Stimulated activated CD8-positive, alpha-beta memory T cell treated with anti-CD3 and anti-CD28 coated beads, Interleukin-4, amount 100 ng/mL, for 24 hours (primary cell): ENCODE measurements around the gene MKKS.
A peak's percentile ranks its signal among the peaks of the same experiment; 100 is the strongest.

Experiments used
- DNase-seq: peaks from one replicate; pipeline ENCODE4 v3.0.0-alpha.2; 2020; ENCODE audit warnings: low read depth

The MKKS gene

DNA sequence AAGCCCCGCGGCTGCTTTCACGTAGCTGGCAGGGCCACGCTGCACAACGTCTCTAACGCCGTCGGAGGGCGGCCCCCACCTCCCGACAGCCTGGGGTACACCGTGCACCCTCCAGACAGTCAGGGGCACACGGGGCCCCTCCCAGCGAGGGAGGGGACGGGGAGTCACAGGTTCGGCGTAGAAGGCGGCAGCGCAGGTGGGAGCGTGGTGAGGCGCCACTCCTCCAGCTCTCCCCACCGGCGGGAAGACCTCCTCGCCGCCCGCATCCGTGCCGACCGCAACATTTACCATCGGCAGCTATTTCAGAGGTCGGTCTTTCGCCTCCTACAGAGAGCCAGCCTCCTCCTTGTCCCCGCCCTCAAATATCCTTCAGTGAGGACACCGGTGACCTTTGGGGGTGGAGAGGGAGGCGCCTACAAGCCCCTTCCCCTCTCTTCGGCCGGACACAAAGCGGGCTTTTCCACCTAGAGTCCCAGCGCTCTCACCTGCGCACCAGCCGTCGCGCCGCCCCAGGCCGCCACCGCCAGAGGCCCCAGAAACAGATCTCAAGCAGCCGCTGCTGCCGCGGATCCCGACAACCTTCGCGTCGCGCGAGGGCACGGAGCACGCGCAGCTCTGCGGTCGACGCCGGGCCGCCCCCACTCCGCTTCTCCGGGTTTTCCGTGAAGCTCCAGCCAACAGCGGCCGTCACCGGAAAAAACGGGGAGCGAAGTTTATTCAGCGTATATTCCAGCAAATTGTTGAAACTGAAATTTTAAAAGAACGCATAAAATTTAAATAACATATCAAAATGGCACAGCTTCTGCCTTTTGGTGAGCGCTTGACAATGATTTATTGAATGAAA lies at the start of gene MKKS:
Gene MKKS (minus strand): TSS at position 600 of the 844 bp plus-strand sequence. CDS start 20,708 bp downstream, outside the sequence.
- DNase-seq: peak; percentile 80

DNA sequence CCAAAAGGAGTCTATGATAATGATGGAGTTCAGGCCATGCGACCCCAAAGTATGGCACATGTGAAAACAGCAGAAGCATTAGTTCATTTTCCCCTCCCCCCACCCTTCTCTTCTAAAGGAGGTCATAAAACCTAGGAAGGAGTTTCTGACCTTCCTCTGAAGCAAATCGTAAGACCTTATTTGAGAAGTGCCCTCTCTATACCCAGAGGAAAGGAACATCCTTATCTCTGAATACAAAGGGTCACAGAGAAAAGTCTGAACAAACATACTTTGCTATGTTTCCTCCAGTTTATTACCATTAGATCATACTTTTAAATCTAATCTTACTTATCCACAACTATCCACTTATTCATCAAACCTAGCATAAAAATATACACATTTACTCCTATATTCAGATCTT lies 49.7 kb upstream of the MKKS start:
- DNase-seq: no peak

- DNase-seq: no peak
Observed at GRCh38 chr20:10481676-10482075, 47.7 kb upstream of the MKKS start.

- no peak for DNase-seq
Observed at GRCh38 chr20:10478930-10479329, 44.9 kb upstream of the MKKS start.

- no peak for DNase-seq
Observed at GRCh38 chr20:10478205-10478604, 44.2 kb upstream of the MKKS start.

DNA sequence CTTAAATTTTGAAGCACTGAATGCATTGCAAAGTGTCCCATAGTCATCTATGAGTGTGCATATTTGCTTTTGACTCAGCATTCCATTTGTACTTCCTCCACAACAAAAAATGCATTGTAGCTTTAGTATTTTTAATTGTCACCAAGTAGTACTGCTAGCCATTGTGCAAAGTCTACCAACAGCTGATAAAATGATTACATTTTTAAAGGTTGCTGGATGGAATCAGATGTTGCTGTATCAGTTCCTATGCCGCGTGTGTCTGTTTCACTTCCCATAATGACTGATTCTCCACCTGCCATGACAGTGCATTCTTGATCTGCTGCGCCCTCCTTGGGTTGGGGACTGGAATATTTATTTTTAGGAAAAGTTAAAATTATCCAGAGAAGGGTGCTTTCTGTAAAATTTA lies 42.3 kb upstream of the MKKS start:
- no peak for DNase-seq

DNA sequence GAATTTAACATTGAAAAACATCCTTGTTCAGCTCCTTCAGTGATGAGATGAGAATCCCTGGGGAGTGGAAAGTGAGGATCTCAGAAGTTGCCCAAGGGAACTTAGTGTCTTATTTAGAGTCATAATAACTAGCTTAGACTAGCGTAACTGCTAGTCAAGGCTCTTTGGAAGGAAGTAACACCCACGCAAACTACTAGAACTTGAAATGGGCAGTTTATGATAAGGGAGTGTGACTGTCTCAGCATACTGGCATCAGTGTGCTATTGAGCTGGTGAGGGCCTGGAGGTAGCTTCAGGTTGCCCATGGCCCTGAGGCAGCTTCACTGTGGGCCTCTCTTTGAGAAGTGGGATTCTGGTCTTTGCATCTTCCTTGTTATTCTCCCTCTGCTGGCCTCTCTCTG lies 41.2 kb upstream of the MKKS start:
- no peak for DNase-seq

DNA sequence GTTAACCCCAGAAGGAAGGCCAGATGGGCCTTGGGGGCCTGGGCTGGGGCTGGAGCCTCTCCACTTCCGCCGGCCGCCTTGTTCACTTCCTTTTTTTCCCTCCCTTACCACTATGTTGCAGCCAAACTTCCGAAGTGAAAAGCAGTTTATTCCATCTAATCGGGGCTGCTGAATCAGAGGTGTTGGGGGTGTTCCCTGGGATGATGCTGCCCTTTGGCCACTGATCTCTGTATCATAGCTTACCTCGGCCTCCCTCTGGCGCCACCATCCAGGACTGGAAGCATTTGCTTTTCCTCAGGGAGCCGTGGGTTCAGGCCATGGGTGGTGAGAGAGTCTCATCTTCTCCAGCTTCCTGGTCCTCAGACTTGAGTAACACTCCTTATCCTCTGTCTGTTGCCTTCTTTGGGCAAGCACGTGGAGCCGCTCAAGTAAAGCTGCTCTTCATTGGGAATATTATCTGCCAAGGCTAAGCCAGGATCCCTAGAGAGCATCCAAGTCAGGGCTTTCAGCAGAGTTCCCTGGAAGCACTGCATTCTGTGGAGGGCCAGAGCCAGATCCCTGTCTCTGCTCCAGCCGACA lies 40.7 kb upstream of the MKKS start:
- DNase-seq: no peak

DNA sequence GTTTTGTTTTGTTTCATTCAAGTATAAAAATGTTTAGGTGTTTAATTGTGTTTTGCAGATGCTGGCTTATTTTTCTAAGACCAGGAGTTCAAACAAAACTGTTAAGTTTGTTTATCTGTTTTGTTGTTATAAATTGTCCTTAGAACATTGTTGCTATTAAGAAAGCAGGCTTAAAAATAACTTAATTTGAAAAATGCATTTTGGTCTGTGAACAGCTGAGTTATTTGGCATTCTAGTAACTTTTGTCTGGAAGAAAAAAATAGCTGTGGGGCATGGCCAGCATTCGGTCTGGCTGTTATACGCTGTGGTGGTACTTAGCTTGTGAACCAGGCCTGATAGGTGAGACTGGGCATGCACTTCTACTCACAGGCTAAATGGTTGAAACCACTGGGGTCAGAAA lies 38.8 kb upstream of the MKKS start:
- no peak for DNase-seq

DNA sequence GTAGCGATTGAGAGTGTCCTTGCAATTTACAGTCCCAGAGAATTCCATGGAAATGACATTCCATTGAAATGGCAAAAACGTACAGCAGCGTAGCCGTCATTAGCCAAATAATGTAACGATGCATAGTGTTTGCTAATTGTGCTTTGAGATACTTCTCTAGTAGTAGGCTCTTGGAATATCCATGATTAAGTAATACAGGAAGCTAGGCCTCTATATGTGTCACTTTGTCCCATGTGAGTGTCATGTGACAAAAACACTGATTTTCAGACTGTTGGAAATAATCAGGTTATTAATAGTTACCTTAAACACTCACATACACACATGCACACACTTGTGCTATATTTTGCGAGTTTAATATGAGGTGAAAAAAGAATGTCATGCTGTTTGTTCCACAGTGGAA lies 36.3 kb upstream of the MKKS start:
- DNase-seq: no peak

GRCh38 chr20:10469599-10469998 lies 35.6 kb upstream of the MKKS start:
- DNase-seq: no peak

DNA sequence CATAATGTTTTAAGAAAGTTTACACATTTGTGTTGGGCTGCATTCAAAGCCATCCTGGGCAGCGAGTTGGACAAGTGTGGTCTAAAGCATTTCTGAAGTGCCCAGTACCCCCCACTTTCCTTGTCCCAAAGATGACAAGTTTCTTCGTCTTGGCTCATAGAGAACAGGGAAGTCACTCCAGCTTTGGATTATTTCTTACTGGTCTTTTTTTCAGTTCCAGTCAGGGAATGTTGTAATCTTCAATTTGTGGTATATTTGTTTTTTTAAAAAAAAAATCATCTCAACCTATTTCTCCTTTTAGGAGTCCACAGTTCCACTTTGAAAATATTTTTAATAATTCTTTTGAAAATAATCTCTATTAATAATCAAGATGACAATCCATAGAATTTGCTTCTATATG lies 35.0 kb upstream of the MKKS start:
- no peak for DNase-seq

DNA sequence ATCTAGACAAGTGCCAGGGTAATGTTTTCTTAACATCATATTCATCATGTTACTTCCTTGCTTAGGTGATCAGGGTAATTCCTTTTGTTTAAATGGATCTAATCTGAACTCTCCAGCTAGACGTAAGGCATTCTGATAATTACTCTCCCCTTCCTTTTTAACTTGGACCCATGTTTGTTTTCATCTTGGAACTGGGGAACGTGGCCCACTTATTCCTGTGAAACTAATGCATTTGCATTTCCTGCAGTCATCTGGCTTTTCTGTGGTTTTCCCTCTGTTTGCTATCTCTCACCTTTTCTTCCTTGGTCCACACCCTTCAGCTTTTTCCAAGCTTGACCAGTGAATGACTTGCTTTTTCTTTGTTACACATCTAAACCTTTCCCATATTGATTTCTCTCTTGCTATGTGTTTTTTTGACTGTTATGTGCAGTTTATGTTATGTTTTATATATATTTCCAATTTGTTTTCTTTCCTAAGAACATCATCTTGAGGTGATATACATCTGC lies 34.4 kb upstream of the MKKS start:
- no peak for DNase-seq

GRCh38 chr20:10467681-10468339 lies 33.8 kb upstream of the MKKS start:
- no peak for DNase-seq

DNA sequence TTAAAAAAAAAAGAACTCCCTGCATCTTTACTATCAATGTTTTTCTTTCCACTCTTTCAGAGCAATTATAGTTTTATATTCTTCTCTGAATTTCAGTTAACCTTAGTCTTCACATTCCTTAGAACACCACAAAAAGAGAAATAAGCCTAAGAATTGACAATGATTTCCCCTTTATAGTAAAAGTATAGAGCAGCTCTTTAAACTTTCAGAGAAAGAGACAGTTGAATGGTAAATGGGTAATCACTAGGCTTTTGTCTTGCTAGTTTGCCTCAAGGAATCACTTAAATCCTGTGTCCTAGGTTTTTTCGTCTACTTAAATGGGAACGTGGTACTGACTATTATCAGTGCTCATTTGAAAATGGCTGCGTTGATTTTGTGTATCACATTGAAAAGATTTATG lies 32.8 kb upstream of the MKKS start:
- no peak for DNase-seq

DNA sequence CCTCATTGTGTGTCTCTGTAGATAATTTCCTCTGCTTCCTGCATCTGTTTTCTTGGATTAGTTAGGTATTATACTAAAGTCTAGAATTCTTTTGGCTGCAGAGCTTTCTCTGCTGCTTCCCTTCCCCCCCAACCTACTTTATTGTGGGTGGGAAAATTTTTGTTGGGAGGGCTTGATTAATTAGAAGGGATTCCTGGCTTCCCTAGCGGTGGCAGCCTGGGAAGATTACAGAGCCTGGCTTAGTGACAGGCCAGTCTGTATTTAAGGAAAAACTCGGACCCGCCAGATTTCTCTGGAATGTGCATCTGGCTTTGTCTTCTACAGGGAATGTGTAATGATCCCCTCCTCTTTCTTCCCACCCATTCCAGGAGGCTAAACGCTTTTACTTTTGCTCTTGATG lies 32.3 kb upstream of the MKKS start:
- DNase-seq: no peak

DNA sequence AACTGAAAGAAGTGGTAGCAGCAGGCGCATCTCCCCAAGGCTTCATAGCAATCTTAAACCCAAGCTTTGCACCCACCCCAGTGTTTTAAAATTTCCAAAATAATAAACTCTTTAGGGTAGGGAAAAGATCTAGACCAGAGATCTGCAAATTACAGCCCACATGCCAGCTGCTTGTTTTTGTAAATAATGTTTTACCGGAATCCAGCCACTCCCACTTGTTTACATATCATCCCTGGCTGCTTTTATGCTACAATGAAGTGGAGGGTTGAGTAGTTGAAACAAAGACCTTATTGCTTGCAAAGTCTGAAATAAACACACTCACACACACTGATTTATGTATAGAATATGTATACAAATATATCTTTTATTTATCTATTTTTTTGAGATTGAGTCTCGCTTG lies 31.1 kb upstream of the MKKS start:
- DNase-seq: no peak

DNA sequence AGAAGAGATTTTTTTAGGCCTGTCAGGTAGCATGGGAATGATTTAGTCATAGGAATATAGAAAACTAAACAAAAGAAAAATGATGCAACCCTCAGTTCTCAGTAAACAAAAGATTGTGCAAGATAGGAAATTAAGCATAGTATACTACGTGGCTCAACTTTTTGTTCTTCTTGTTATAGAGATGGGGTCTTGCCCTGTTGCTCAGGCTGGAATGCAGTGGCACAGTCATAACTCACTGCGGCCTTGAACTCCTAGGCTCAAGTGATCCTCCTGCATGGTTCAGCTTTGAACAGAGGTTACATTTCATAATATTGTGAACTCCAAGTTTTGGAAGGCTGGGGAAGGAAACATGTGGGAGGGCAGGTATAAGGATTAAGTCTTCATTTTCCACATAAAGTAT lies 29.6 kb upstream of the MKKS start:
- no peak for DNase-seq

- DNase-seq: no peak
Observed at GRCh38 chr20:10462516-10462915, 28.5 kb upstream of the MKKS start.

DNA sequence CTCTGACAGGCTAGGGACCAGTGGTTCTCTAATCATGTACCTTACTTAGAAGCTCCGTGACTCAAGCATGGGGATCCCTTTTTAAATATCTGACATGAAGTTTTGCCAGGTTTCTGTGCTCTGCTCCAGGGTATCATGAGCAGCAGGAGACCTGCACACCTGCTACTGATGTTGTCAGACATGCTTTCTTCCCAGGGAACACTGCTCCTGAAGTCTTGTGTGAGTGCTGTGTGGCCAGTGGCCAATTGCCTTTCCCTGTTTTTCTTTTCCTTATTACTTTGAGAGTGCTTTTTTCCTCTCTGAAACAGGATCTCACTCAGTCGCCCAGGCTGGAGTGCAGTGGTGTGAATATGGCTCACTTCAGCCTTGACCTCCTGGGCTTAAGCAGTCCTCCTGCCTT lies 27.5 kb upstream of the MKKS start:
- no peak for DNase-seq

DNA sequence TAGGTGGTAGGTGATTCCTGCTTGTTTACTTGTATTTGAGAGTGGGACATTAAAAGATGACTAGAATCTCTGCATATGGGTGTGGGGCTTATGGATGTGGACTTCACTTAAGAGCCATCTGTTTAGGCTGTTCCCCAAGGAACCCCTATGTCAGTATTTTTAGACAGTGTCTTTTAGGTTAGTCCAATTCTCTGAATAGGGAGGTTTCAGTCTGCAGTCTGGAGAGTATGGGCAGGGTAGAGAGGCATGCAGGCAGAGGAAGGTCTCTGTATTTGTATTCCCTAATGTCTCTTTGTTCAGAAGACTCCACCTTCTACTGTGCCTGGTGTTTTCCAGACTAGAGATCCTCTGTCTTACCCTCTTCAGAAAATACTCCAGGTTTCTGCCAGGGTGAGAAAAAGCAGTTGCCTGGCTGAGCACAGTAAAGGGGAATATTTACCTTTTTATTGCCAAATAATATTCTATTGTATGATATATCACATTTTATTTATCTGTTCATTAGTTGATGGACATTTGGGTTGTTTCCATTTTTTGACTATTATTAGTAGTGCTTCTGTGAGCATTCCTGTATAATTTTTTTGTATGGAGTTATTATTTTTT lies 20.2 kb upstream of the MKKS start:
- no peak for DNase-seq

DNA sequence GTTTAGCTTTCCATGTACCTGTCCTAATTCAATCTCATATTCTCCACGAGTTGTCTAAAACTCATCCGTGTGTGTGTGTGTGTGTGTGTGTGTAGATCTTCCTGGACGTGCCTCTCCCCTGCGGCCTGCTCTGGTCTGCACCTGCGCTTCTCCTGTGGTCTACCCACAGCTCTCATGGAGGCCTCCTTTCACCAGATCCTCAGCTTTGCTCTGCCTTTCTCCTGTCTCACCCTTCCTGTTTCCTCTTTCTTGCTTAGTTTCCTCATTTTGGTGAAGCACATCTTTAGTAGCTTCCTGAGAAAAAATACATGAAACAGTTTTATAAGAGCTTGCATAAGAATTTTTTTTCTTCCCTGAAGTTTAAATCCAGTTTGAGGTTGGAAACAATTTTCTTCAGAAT lies 19.2 kb upstream of the MKKS start:
- no peak for DNase-seq

GRCh38 chr20:10449270-10449669 lies 15.2 kb upstream of the MKKS start:
- no peak for DNase-seq
